ENCODE measurements around the gene MASP2.
"Not testable (repeated sequence)": the region's sequence is repeated elsewhere in the genome, so short reads cannot be mapped to it uniquely, and the experiment has no call there.

Gene MASP2

GRCh38 chr1:11039351-11040104 lies 7.5 kb downstream of the MASP2 start:
- DNase-seq (ENCODE audit: low read depth in 2 of 2), result no peak

GRCh38 chr1:11037740-11038182 lies 9.3 kb downstream of the MASP2 start:
- DNase-seq (ENCODE audit: low read depth in 2 of 2), result peak; percentile 49 to 54

GRCh38 chr1:11037019-11037739 lies 9.9 kb downstream of the MASP2 start:
- DNase-seq (ENCODE audit: low read depth in 2 of 2), result not testable (repeated sequence)

- DNase-seq (ENCODE audit: low read depth in 2 of 2), result no peak
Observed at GRCh38 chr1:11031624-11032262, 15.3 kb downstream of the MASP2 start.

- DNase-seq (ENCODE audit: low read depth in 2 of 2), result no peak
Observed at GRCh38 chr1:11030865-11031264, 16.2 kb downstream of the MASP2 start.

- DNase-seq (ENCODE audit: low read depth in 2 of 2), result no peak
Observed at GRCh38 chr1:11028018-11028417, 19.0 kb downstream of the MASP2 start.

- no peak for DNase-seq (ENCODE audit: low read depth in 2 of 2)
Observed at GRCh38 chr1:11027316-11027715, 19.7 kb downstream of the MASP2 start.

GRCh38 chr1:11026903-11027302 lies 20.1 kb downstream of the MASP2 start:
- no peak for DNase-seq (ENCODE audit: low read depth in 2 of 2)

- DNase-seq (ENCODE audit: low read depth in 2 of 2), result no peak
Observed at GRCh38 chr1:11026052-11026451, 21.0 kb downstream of the MASP2 start.

GRCh38 chr1:11025618-11026017 lies 21.4 kb downstream of the MASP2 start:
- no peak for DNase-seq (ENCODE audit: low read depth in 2 of 2)

- DNase-seq (ENCODE audit: low read depth in 2 of 2), result no peak
Observed at GRCh38 chr1:11024874-11025203, 22.2 kb downstream of the MASP2 start.

GRCh38 chr1:11024154-11024873 lies 22.7 kb downstream of the MASP2 start:
- DNase-seq (ENCODE audit: low read depth in 2 of 2), result no peak

GRCh38 chr1:11023201-11023600 lies 23.8 kb downstream of the MASP2 start:
- DNase-seq (ENCODE audit: low read depth in 2 of 2), result no peak

GRCh38 chr1:11019971-11020370 lies 27.1 kb downstream of the MASP2 start:
- no peak for DNase-seq (ENCODE audit: low read depth in 2 of 2)

GRCh38 chr1:11019358-11019757 lies 27.7 kb downstream of the MASP2 start:
- not testable (repeated sequence) for DNase-seq (ENCODE audit: low read depth in 2 of 2)

- no peak for DNase-seq (ENCODE audit: low read depth in 2 of 2)
Observed at GRCh38 chr1:11013160-11013531, 33.9 kb downstream of the MASP2 start.

GRCh38 chr1:11012260-11013159 lies 34.5 kb downstream of the MASP2 start, which contains the start of gene TARDBP:
TARDBP (plus strand) TSS chr1:11012654; CDS start chr1:11013728, 1,074 bp downstream.
- peak; percentile 79 to 81 for DNase-seq (ENCODE audit: low read depth in 2 of 2)

GRCh38 chr1:11000526-11000925 lies 46.5 kb downstream of the MASP2 start:
- no peak for DNase-seq (ENCODE audit: low read depth in 2 of 2)

GRCh38 chr1:10996100-10996499 lies 50.9 kb downstream of the MASP2 start:
- DNase-seq (ENCODE audit: low read depth in 2 of 2), result no peak

GRCh38 chr1:10992864-10993263 lies 54.2 kb downstream of the MASP2 start:
- no peak for DNase-seq (ENCODE audit: low read depth in 2 of 2)

- not testable (repeated sequence) for DNase-seq (ENCODE audit: low read depth in 2 of 2)
Observed at GRCh38 chr1:10992004-10992403, 55.0 kb downstream of the MASP2 start.

Measured in fibroblast of skin of left quadriceps (primary cell).